HG02588 (cell line): Measurements from ENCODE around the gene SLC66A1.

Experiments
- ATAC-seq: cut with Tn5 transposase; IDR thresholded peaks from one replicate; pipeline ENCODE4 v1.9.1; 2021; ENCODE audit warnings: mild to moderate bottlenecking, moderate library complexity; ENCODE audit not compliant: unreplicated experiment

SLC66A1 gene

GRCh38 chr1:19342062-19342750 is 30.1 kb downstream of the SLC66A1 start:
- ATAC-seq = no peak

GRCh38 chr1:19342894-19343616 is 30.9 kb downstream of the SLC66A1 start:
- no peak for ATAC-seq

GRCh38 chr1:19343617-19344350 is 31.7 kb downstream of the SLC66A1 start:
- ATAC-seq = no peak

GRCh38 chr1:19344372-19344810 is 32.3 kb downstream of the SLC66A1 start:
- no peak for ATAC-seq

GRCh38 chr1:19344831-19345230 is 32.7 kb downstream of the SLC66A1 start:
- no peak for ATAC-seq

DNA sequence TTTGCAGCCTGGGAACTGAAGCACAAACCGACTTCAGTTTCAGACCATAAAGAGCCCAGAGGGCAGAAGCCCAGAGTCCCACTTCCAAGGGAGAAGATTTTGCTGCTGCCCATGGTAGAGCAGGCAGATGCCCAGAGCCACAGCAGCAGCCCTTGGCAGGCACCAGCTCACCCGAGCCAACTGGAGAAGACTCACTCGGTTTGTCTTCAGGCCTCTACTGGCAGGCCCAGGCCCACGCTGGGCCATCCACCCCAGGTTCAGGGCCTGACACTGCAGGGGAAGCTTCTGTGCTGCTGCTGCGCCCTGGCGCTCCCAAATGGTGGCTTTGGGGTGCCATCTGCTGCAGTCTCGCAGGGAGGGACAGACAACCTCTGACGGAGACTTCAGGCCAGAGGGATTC is 33.3 kb downstream of the SLC66A1 start:
- no peak for ATAC-seq

GRCh38 chr1:19346026-19346425 is 33.9 kb downstream of the SLC66A1 start:
- ATAC-seq = no peak

- ATAC-seq = no peak
These were observed 35.5 kb downstream of the SLC66A1 start for GRCh38 chr1:19347533-19348172.

DNA sequence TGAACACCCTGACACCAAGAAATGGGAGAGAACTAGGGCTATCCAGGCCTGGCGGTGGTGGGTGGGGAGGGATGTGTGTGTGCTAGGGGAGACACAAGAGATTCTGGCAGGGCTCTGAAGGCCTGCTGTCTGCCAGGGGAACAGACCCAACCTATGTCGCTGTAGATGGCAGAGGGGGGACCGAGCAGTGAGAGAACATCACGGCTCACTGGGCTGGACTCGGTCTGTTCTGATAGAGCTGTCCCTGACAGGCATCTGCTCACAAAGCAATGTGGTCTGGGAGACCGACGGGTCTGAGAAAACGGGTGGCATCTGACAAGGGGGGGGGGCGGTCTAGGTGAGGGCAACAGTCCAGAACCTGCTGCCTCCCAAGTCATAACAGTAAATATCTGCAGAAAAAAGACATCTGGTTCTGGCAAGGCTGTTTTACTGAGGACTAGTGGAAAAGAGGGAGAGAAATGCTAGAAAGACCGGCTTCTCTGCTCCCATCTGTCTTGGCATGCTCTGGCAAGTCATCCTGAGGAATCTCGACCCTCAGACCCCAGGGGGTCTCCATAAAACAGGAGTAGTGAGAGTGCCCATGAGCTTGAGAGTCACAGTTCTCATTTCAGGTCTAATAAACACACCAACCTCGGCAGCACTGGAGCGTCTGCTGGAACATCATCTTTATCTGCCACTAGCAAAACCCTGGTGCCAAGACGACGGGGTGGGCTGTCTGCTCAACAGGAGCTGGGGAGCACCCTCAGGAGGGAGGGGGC is 36.5 kb downstream of the SLC66A1 start:
- no peak for ATAC-seq

- ATAC-seq = no peak
These were observed 37.9 kb downstream of the SLC66A1 start for GRCh38 chr1:19349999-19350398.

DNA sequence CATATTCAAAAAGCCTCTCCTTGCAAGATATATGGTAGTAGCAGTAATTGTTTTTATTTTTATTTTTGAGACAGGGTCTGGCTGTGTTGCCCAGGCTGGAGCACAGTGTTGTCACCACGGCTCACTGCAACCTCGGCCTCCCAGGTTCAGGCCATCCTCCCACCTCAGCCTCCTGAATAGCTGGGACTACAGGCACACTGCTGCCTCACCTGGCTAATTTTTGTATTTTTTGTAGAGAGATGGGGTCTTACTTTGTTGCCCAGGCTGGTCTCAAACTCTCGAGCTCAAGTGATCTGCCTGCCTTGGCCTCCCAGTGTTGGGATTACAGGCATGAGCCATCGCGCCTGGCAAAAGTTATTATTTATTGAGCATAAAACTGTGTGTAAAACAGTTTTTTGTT is 38.4 kb downstream of the SLC66A1 start:
- no peak for ATAC-seq

- no peak for ATAC-seq
These were observed 39.7 kb downstream of the SLC66A1 start for GRCh38 chr1:19351873-19352272.

DNA sequence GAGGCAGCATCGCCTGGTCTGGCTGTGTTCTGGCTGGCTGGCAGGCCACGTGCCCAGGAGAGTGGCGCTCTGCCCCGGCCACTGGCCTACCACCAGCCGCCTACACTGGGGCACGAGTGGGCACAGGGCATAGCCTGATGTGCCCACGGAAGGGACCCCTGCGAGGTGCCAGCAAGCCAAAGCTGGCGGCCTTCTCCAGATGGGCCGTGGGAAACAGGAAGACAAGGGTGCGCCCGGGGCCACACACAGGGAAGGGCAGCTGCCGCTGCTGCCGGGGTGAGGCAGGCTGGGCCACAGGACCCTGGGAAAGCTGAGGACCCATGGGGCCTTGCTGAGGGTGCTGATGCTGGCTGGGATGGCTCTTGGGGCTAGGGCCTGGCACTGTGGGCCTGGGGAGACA is 40.7 kb downstream of the SLC66A1 start:
- ATAC-seq = no peak

GRCh38 chr1:19353596-19353995 is 41.5 kb downstream of the SLC66A1 start:
- ATAC-seq = no peak

- no peak for ATAC-seq
These were observed 42.4 kb downstream of the SLC66A1 start for GRCh38 chr1:19354531-19354981.

GRCh38 chr1:19356266-19356665 is 44.1 kb downstream of the SLC66A1 start:
- no peak for ATAC-seq

DNA sequence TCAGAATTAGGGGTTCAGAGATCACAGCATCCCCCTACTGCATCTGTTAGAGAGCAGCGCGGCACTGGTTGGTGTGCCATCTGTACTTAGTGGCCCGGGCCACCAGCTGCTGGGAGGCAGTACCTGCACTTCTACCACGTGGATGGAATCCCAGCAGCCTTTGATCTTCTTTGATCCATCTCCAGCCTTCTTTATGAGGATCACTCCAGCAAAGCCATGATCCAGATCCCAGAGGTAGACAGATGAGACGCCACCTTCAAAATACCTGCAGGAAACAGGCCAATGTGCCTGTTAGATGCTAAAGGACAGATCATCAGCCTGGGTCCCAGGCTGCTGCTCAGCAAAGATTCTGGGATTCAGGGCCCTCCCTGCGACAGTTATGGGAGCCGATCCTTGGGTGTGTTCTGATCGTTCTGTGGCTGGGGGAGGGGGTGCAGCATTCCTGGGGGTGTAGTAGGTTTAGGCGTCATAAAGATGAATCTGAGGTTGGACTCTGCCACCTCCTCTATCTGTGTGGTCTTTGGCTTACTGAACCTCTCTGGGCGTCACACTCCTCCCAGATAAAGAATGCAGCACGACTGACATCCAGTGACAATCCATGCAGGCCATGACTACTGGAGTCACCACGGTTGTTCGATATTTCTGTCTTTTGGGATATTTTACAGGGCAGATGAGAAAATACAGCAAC is 45.3 kb downstream of the SLC66A1 start:
- ATAC-seq = no peak

GRCh38 chr1:19358710-19359109 is 46.6 kb downstream of the SLC66A1 start:
- ATAC-seq = no peak

- ATAC-seq = no peak
These were observed 47.2 kb downstream of the SLC66A1 start for GRCh38 chr1:19359357-19359756.

DNA sequence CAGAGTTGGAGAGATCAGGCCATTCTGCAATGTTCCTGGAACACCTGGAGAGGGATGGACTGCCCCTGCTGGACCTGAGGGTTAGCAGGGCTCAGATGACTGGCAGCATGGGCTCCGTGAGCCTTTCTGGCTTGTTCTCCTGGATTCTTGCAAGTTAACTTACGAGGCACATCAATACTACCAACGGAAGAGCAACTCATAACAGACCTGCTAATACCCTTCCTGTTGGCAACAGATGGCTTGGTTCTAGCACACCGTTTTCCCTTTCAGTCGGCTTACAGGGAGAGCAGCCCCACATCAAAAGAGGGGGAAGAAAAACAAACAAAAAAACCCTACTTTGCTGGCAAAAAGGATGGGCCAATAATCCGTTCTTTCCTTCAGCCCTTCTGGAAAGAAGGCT is 47.9 kb downstream of the SLC66A1 start:
- ATAC-seq = no peak
